Measurements from ENCODE around the gene OCA2.

OCA2 gene

GRCh38 chr15:27804569-27805260 lies 294.4 kb downstream of the OCA2 start:
- Histone ChIP-seq H3K9me3 (ENCODE audit: low read length) (no peaks in the 10 kb centered on the region), H3K4me3 (ENCODE audit: low read length) (no peak overlapping the region), H3K4me1 (ENCODE audit: insufficient read depth, low read length) (no peaks in the 10 kb centered on the region), H3K27me3 (ENCODE audit: insufficient read depth, low read length) (no peaks in the 10 kb centered on the region), H3K36me3 (ENCODE audit: insufficient read depth, low read length) (no peaks in the 10 kb centered on the region), H2AFZ (ENCODE audit: low read depth, low read length) (no peak overlapping the region)

GRCh38 chr15:27798807-27799206 lies 300.3 kb downstream of the OCA2 start:
- no peaks in the 10 kb centered on the region for H3K4me1 ChIP-seq (ENCODE audit: insufficient read depth, low read length)
- H2AFZ ChIP-seq (ENCODE audit: low read depth, low read length), result no peak overlapping the region
- H3K27me3 ChIP-seq (ENCODE audit: insufficient read depth, low read length), result no peaks in the 10 kb centered on the region
- no peaks in the 10 kb centered on the region for H3K9me3 ChIP-seq (ENCODE audit: low read length)
- H3K36me3 ChIP-seq (ENCODE audit: insufficient read depth, low read length), result no peaks in the 10 kb centered on the region
- no peak overlapping the region for H3K4me3 ChIP-seq (ENCODE audit: low read length)

- no peaks in the 10 kb centered on the region for H3K4me1 ChIP-seq (ENCODE audit: insufficient read depth, low read length)
- no peak overlapping the region for H3K4me3 ChIP-seq (ENCODE audit: low read length)
- no peaks in the 10 kb centered on the region for H3K36me3 ChIP-seq (ENCODE audit: insufficient read depth, low read length)
Measured at GRCh38 chr15:27797765-27798164, 301.4 kb downstream of the OCA2 start.

GRCh38 chr15:27796405-27797320 lies 302.5 kb downstream of the OCA2 start:
- Histone ChIP-seq H3K27me3 (ENCODE audit: insufficient read depth, low read length) (no peaks in the 10 kb centered on the region), H3K36me3 (ENCODE audit: insufficient read depth, low read length) (no peaks in the 10 kb centered on the region), H3K4me3 (ENCODE audit: low read length) (no peak overlapping the region), H3K4me1 (ENCODE audit: insufficient read depth, low read length) (no peaks in the 10 kb centered on the region), H2AFZ (ENCODE audit: low read depth, low read length) (no peak overlapping the region), H3K9me3 (ENCODE audit: low read length) (no peaks in the 10 kb centered on the region)

More at GRCh38 chr15:27797765-27798164, 301.4 kb downstream of the OCA2 start:
- H3K9me3 ChIP-seq (ENCODE audit: low read length), result no peaks in the 10 kb centered on the region
- H2AFZ ChIP-seq (ENCODE audit: low read depth, low read length), result no peak overlapping the region
- H3K27me3 ChIP-seq (ENCODE audit: insufficient read depth, low read length), result no peaks in the 10 kb centered on the region

GRCh38 chr15:27792756-27793264 lies 306.3 kb downstream of the OCA2 start:
- Histone ChIP-seq H2AFZ (ENCODE audit: low read depth, low read length) (no peak overlapping the region), H3K4me3 (ENCODE audit: low read length) (no peak overlapping the region), H3K9me3 (ENCODE audit: low read length) (no peaks in the 10 kb centered on the region), H3K4me1 (ENCODE audit: insufficient read depth, low read length) (no peaks in the 10 kb centered on the region), H3K36me3 (ENCODE audit: insufficient read depth, low read length) (no peaks in the 10 kb centered on the region), H3K27me3 (ENCODE audit: insufficient read depth, low read length) (no peaks in the 10 kb centered on the region)

- no peaks in the 10 kb centered on the region for H3K27me3 ChIP-seq (ENCODE audit: insufficient read depth, low read length)
- no peaks in the 10 kb centered on the region for H3K9me3 ChIP-seq (ENCODE audit: low read length)
- no peaks in the 10 kb centered on the region for H3K4me1 ChIP-seq (ENCODE audit: insufficient read depth, low read length)
- H2AFZ ChIP-seq (ENCODE audit: low read depth, low read length), result no peak overlapping the region
- H3K36me3 ChIP-seq (ENCODE audit: insufficient read depth, low read length), result no peaks in the 10 kb centered on the region
- H3K4me3 ChIP-seq (ENCODE audit: low read length), result no peak overlapping the region
Measured at GRCh38 chr15:27790270-27790669, 308.8 kb downstream of the OCA2 start.

GRCh38 chr15:27787931-27788330 lies 311.2 kb downstream of the OCA2 start:
- Histone ChIP-seq H3K27me3 (ENCODE audit: insufficient read depth, low read length) (no peaks in the 10 kb centered on the region), H2AFZ (ENCODE audit: low read depth, low read length) (no peak overlapping the region), H3K9me3 (ENCODE audit: low read length) (no peaks in the 10 kb centered on the region), H3K4me3 (ENCODE audit: low read length) (no peak overlapping the region), H3K36me3 (ENCODE audit: insufficient read depth, low read length) (no peaks in the 10 kb centered on the region), H3K4me1 (ENCODE audit: insufficient read depth, low read length) (no peaks in the 10 kb centered on the region)

- H3K4me3 ChIP-seq (ENCODE audit: low read length), result no peak overlapping the region
- H3K36me3 ChIP-seq (ENCODE audit: insufficient read depth, low read length), result no peaks in the 10 kb centered on the region
- no peaks in the 10 kb centered on the region for H3K9me3 ChIP-seq (ENCODE audit: low read length)
- no peaks in the 10 kb centered on the region for H3K4me1 ChIP-seq (ENCODE audit: insufficient read depth, low read length)
- H2AFZ ChIP-seq (ENCODE audit: low read depth, low read length), result no peak overlapping the region
- no peaks in the 10 kb centered on the region for H3K27me3 ChIP-seq (ENCODE audit: insufficient read depth, low read length)
Measured at GRCh38 chr15:27784107-27784506, 315.0 kb downstream of the OCA2 start.

GRCh38 chr15:27783678-27784077 lies 315.4 kb downstream of the OCA2 start:
- no peak overlapping the region for H3K4me3 ChIP-seq (ENCODE audit: low read length)
- H3K4me1 ChIP-seq (ENCODE audit: insufficient read depth, low read length), result no peaks in the 10 kb centered on the region
- no peaks in the 10 kb centered on the region for H3K27me3 ChIP-seq (ENCODE audit: insufficient read depth, low read length)

GRCh38 chr15:27782125-27782524 lies 317.0 kb downstream of the OCA2 start:
- Histone ChIP-seq H3K9me3 (ENCODE audit: low read length) (no peaks in the 10 kb centered on the region), H3K4me1 (ENCODE audit: insufficient read depth, low read length) (no peaks in the 10 kb centered on the region), H2AFZ (ENCODE audit: low read depth, low read length) (no peak overlapping the region), H3K27me3 (ENCODE audit: insufficient read depth, low read length) (no peaks in the 10 kb centered on the region), H3K4me3 (ENCODE audit: low read length) (no peak overlapping the region), H3K36me3 (ENCODE audit: insufficient read depth, low read length) (no peaks in the 10 kb centered on the region)

More at GRCh38 chr15:27783678-27784077, 315.4 kb downstream of the OCA2 start:
- Histone ChIP-seq H3K36me3 (ENCODE audit: insufficient read depth, low read length) (no peaks in the 10 kb centered on the region), H2AFZ (ENCODE audit: low read depth, low read length) (no peak overlapping the region), H3K9me3 (ENCODE audit: low read length) (no peaks in the 10 kb centered on the region)

GRCh38 chr15:27776501-27776900 lies 322.6 kb downstream of the OCA2 start:
- H3K9me3 ChIP-seq (ENCODE audit: low read length), result no peaks in the 10 kb centered on the region
- no peaks in the 10 kb centered on the region for H3K4me1 ChIP-seq (ENCODE audit: insufficient read depth, low read length)
- H3K36me3 ChIP-seq (ENCODE audit: insufficient read depth, low read length), result no peaks in the 10 kb centered on the region
- H2AFZ ChIP-seq (ENCODE audit: low read depth, low read length), result no peak overlapping the region
- no peak overlapping the region for H3K4me3 ChIP-seq (ENCODE audit: low read length)
- no peaks in the 10 kb centered on the region for H3K27me3 ChIP-seq (ENCODE audit: insufficient read depth, low read length)

- Histone ChIP-seq H3K4me3 (ENCODE audit: low read length) (no peak overlapping the region), H3K9me3 (ENCODE audit: low read length) (no peaks in the 10 kb centered on the region), H3K36me3 (ENCODE audit: insufficient read depth, low read length) (no peaks in the 10 kb centered on the region), H2AFZ (ENCODE audit: low read depth, low read length) (no peak overlapping the region), H3K4me1 (ENCODE audit: insufficient read depth, low read length) (no peaks in the 10 kb centered on the region), H3K27me3 (ENCODE audit: insufficient read depth, low read length) (no peaks in the 10 kb centered on the region)
Measured at GRCh38 chr15:27774638-27775037, 324.5 kb downstream of the OCA2 start.

- no peaks in the 10 kb centered on the region for H3K9me3 ChIP-seq (ENCODE audit: low read length)
- H2AFZ ChIP-seq (ENCODE audit: low read depth, low read length), result no peak overlapping the region
- no peaks in the 10 kb centered on the region for H3K36me3 ChIP-seq (ENCODE audit: insufficient read depth, low read length)
- no peaks in the 10 kb centered on the region for H3K4me1 ChIP-seq (ENCODE audit: insufficient read depth, low read length)
- no peak overlapping the region for H3K4me3 ChIP-seq (ENCODE audit: low read length)
- no peaks in the 10 kb centered on the region for H3K27me3 ChIP-seq (ENCODE audit: insufficient read depth, low read length)
Measured at GRCh38 chr15:27774191-27774590, 324.9 kb downstream of the OCA2 start.

All from neuron (in vitro differentiated cells).